HEK293 (cell line): ENCODE results near the gene NKX6-1.

Experiments used
- CTCF ChIA-PET: fragments of 350-600 bp; formaldehyde crosslinking; extraction: SDS; loops from one replicate; lab custom pipeline; 2021; ENCODE audit warnings: antibody characterized with exemption; lab: Yijun Ruan, JAX
- POLR2A ChIA-PET: fragments of 300-600 bp; formaldehyde crosslinking; extraction: SDS; loops from one replicate; lab custom pipeline; 2020; ENCODE audit warnings: antibody characterized with exemption, inconsistent platforms; lab: Yijun Ruan, JAX
- H3K27ac ChIP-seq: fragments of 200-500 bp; sonication (Bioruptor generic); 2 replicates; pipeline ENCODE4 v1.5.1; 2014; ENCODE audit warnings: low read depth, low read length, control low read depth, inconsistent platforms; ENCODE audit errors: extremely low read depth
- H3K36me3 ChIP-seq, 2 experiments: fragments of 200-500 bp in 1 of 2; sonication (Bioruptor generic) in 1 of 2; 1 replicate in 1 of 2; 2 replicates in 1 of 2; pipeline ENCODE4 v1.5.1; 2014 to 2017; ENCODE audit warnings: inconsistent platforms in 2 of 2, low read length in 2 of 2; ENCODE audit not compliant: control insufficient read depth in 2 of 2, insufficient read depth in 1 of 2
- H3K4me1 ChIP-seq: fragments of 200-500 bp; sonication (Bioruptor generic); 2 replicates; pipeline ENCODE4 v1.5.1; 2014; ENCODE audit warnings: mild to moderate bottlenecking, low read length, inconsistent platforms; ENCODE audit not compliant: control insufficient read depth, insufficient read depth
- H3K4me3 ChIP-seq: 2 replicates; pipeline ENCODE4 v1.5.1; 2011; ENCODE audit warnings: low read depth, mild to moderate bottlenecking, control low read depth, low read length, moderate library complexity
- H3K9me3 ChIP-seq: fragments of 200-500 bp; sonication (Bioruptor generic); 2 replicates; pipeline ENCODE4 v1.5.1; 2014; ENCODE audit warnings: low read depth, low read length, inconsistent platforms; ENCODE audit not compliant: control insufficient read depth, insufficient read depth
- EGR2 ChIP-seq: fragments of 450-650 bp; formaldehyde crosslinking; IDR thresholded peaks from 2 replicates; pipeline ENCODE4 v1.5.1; 2016; ENCODE audit warnings: low read depth, missing biosample characterization, missing genetic modification characterization
- GLIS2 ChIP-seq: fragments of 450-650 bp; formaldehyde crosslinking; IDR thresholded peaks from 2 replicates; pipeline ENCODE4 v1.5.1; 2016; ENCODE audit warnings: missing biosample characterization, missing genetic modification characterization
- HOXC10 ChIP-seq: sonication (generic); formaldehyde crosslinking; IDR thresholded peaks from 2 replicates; pipeline ENCODE4 v1.8.1; 2023; ENCODE audit warnings: mild to moderate bottlenecking, missing genetic modification reagents
- IKZF3 ChIP-seq: fragments of 450-650 bp; IDR thresholded peaks from 2 replicates; pipeline ENCODE4 v1.5.0; 2018; ENCODE audit warnings: missing biosample characterization, mild to moderate bottlenecking, missing genetic modification characterization, moderate library complexity
- KLF10 ChIP-seq: fragments of 450-650 bp; IDR thresholded peaks from 2 replicates; pipeline ENCODE4 v1.5.1; 2018; ENCODE audit warnings: missing biosample characterization, mild to moderate bottlenecking, missing genetic modification characterization
- KLF17 ChIP-seq: fragments of 450-650 bp; formaldehyde crosslinking; IDR thresholded peaks from 2 replicates; pipeline ENCODE4 v1.5.1; 2016; ENCODE audit warnings: missing biosample characterization, missing genetic modification characterization
- KLF8 ChIP-seq: fragments of 450-650 bp; formaldehyde crosslinking; IDR thresholded peaks from 2 replicates; pipeline ENCODE4 v1.5.1; 2016; ENCODE audit warnings: missing biosample characterization, missing genetic modification characterization
- KLF9 ChIP-seq: fragments of 450-650 bp; formaldehyde crosslinking; IDR thresholded peaks from 2 replicates; pipeline ENCODE4 v1.5.1; 2016; ENCODE audit warnings: missing biosample characterization, missing genetic modification characterization, low read depth
- PATZ1 ChIP-seq: fragments of 450-650 bp; formaldehyde crosslinking; IDR thresholded peaks from 2 replicates; pipeline ENCODE4 v1.5.1; 2016; ENCODE audit warnings: missing biosample characterization, missing genetic modification characterization
- PRDM1 ChIP-seq: fragments of 450-650 bp; formaldehyde crosslinking; IDR thresholded peaks from 2 replicates; pipeline ENCODE4; 2016; ENCODE audit warnings: missing biosample characterization, missing genetic modification characterization
- SP2 ChIP-seq: fragments of 450-650 bp; formaldehyde crosslinking; IDR thresholded peaks from 2 replicates; pipeline ENCODE4 v1.5.1; 2016; ENCODE audit warnings: missing biosample characterization, missing genetic modification characterization
- SP3 ChIP-seq: fragments of 450-650 bp; formaldehyde crosslinking; IDR thresholded peaks from 2 replicates; pipeline ENCODE4 v1.5.1; 2016; ENCODE audit warnings: missing biosample characterization, missing genetic modification characterization
- ZBTB10 ChIP-seq: fragments of 450-650 bp; formaldehyde crosslinking; IDR thresholded peaks from 2 replicates; pipeline ENCODE4 v1.5.1; 2016; ENCODE audit warnings: missing biosample characterization, missing genetic modification characterization
- ZBTB21 ChIP-seq: fragments of 450-650 bp; formaldehyde crosslinking; IDR thresholded peaks from 2 replicates; pipeline ENCODE4 v1.5.1; 2017; ENCODE audit warnings: missing biosample characterization, missing genetic modification characterization
- ZBTB26 ChIP-seq: fragments of 450-650 bp; formaldehyde crosslinking; optimal IDR thresholded peaks from 2 replicates; pipeline ENCODE3; 2016; ENCODE audit warnings: missing biosample characterization, mild to moderate bottlenecking, missing genetic modification characterization
- ZBTB6 ChIP-seq: fragments of 450-650 bp; formaldehyde crosslinking; IDR thresholded peaks from 2 replicates; pipeline ENCODE4 v1.5.1; 2017; ENCODE audit warnings: missing biosample characterization, missing genetic modification characterization
- ZBTB8A ChIP-seq: fragments of 450-650 bp; formaldehyde crosslinking; IDR thresholded peaks from 2 replicates; pipeline ENCODE4 v1.5.1; 2016; ENCODE audit warnings: missing biosample characterization, missing genetic modification characterization
- ZFHX2 ChIP-seq: fragments of 450-650 bp; formaldehyde crosslinking; conservative IDR thresholded peaks from 2 replicates; pipeline ENCODE4 v1.5.1; 2016; ENCODE audit warnings: missing biosample characterization, missing genetic modification characterization
- ZNF274 ChIP-seq, 2 experiments: fragments of 200-500 bp in 1 of 2; fragments of 450-650 bp in 1 of 2; sonication (Bioruptor generic) in 1 of 2; formaldehyde crosslinking in 1 of 2; IDR thresholded peaks; 2 replicates each; pipeline versions ENCODE4 v1.5.1 to v1.6.1; 2014 to 2016; ENCODE audit warnings: borderline replicate concordance in 1 of 2, inconsistent platforms in 1 of 2, low read length in 1 of 2, missing biosample characterization in 1 of 2, missing genetic modification characterization in 1 of 2
- ZNF280C ChIP-seq: fragments of 450-650 bp; formaldehyde crosslinking; IDR thresholded peaks from 2 replicates; pipeline ENCODE4 v1.5.1; 2016; ENCODE audit warnings: missing biosample characterization, missing genetic modification characterization
- ZNF335 ChIP-seq: fragments of 450-650 bp; formaldehyde crosslinking; conservative IDR thresholded peaks from 2 replicates; pipeline ENCODE4 v1.5.1; 2016; ENCODE audit warnings: missing biosample characterization, missing genetic modification characterization
- ZNF366 ChIP-seq: fragments of 450-650 bp; formaldehyde crosslinking; conservative IDR thresholded peaks from 2 replicates; pipeline ENCODE4 v1.5.1; 2016; ENCODE audit warnings: missing biosample characterization, missing genetic modification characterization
- ZNF394 ChIP-seq: fragments of 450-650 bp; formaldehyde crosslinking; IDR thresholded peaks from 2 replicates; pipeline ENCODE4 v1.5.1; 2016; ENCODE audit warnings: missing biosample characterization, missing genetic modification characterization, mild to moderate bottlenecking, moderate library complexity, borderline replicate concordance
- ZNF48 ChIP-seq: fragments of 450-650 bp; formaldehyde crosslinking; IDR thresholded peaks from 2 replicates; pipeline ENCODE4 v1.5.1; 2016; ENCODE audit warnings: missing biosample characterization, missing genetic modification characterization
- ZNF629 ChIP-seq: fragments of 450-650 bp; formaldehyde crosslinking; IDR thresholded peaks from 2 replicates; pipeline ENCODE4 v1.5.1; 2017; ENCODE audit warnings: missing biosample characterization, missing genetic modification characterization
- ZXDB ChIP-seq: fragments of 450-650 bp; formaldehyde crosslinking; IDR thresholded peaks from 2 replicates; pipeline ENCODE4 v1.5.1; 2016; ENCODE audit warnings: missing biosample characterization, missing genetic modification characterization

The NKX6-1 gene

GRCh38 chr4:84498935-84499623 lies at the start of gene NKX6-1:
Gene NKX6-1, minus strand, starts transcription at chr4:84499292. Its CDS starts 1,064 bp downstream, at chr4:84498228.
- Histone ChIP-seq H3K4me1 (no peaks in the 10 kb centered on the region), H3K27ac (peak within 1 kb of the TSS; percentile 54; the same call in 1 of the 2 replicates), H3K9me3 (no peaks in the 10 kb centered on the region), H3K4me3 (peak within 1 kb of the TSS; percentile 66), H3K36me3 (peaks cover 0 to 25% of the 10 kb centered on the region in 2 experiments; a peak in 2 of 3 replicates)
- CTCF ChIA-PET: interaction anchor here (0.6 to 1.2 kb wide), 4 partner anchors 9 to 1422 kb away, joined by 3 to 5 read pairs (median 4); no protein-coding TSS in a partner anchor
- POLR2A ChIA-PET: interaction anchor here (0.7 to 1.5 kb wide), 3 partner anchors 37 to 467 kb away, joined by 3 to 8 read pairs (median 7); partner anchors contain the start of genes CDS1 and WDFY3
- TF ChIP-seq ZBTB8A (peak; percentile 73), SP3 (tag by site-specific recombination) (peak; percentile 89), ZBTB21 (tag by site-specific recombination) (peak; percentile 58; the same call in 1 of the 2 replicates), ZFHX2 (tag by site-specific recombination) (peak; percentile 91), ZNF48 (tag by site-specific recombination) (no peak), ZBTB10 (peak; percentile 66; the same call in 1 of the 2 replicates), ZXDB (peak; percentile 17; the same call in 1 of the 2 replicates), ZNF280C (no peak), ZBTB26 (tag by site-specific recombination) (peak; percentile 43), KLF17 (tag by site-specific recombination) (0 out of 2 replicates have a peak, but pooled peaks have one; percentile 12), KLF9 (tag by site-specific recombination) (peak; percentile 58; the same call in 1 of the 2 replicates), KLF10 (tag by site-specific recombination) (peak; percentile 97), ZNF274 (IDR thresholded peaks at IDR 0.05; ENCODE audit: low read length) (no peak), ZNF274 (tag by site-specific recombination; IDR thresholded peaks at IDR 0.05; ENCODE audit: borderline replicate concordance) (no peak), HOXC10 (no peak), EGR2 (tag by site-specific recombination) (peak; percentile 87), PATZ1 (tag by site-specific recombination) (peak; percentile 92), ZNF629 (tag by site-specific recombination) (peak; percentile 84), PRDM1 (tag by site-specific recombination) (peak; percentile 79), KLF8 (peak; percentile 58; the same call in 1 of the 2 replicates), SP2 (tag by site-specific recombination) (peak; percentile 98), ZNF394 (tag by site-specific recombination) (0 out of 2 replicates have a peak, but pooled peaks have one; percentile 1), ZNF335 (tag by site-specific recombination) (0 out of 2 replicates have a peak, but pooled peaks have one; percentile 7), ZBTB6 (no peak), ZNF366 (tag by site-specific recombination) (peak; percentile 68), GLIS2 (tag by site-specific recombination) (peak; percentile 76), IKZF3 (tag by site-specific recombination) (no peak)
